ENCODE data around the gene SPATC1L.
"Not testable (repeated sequence)": the region's sequence is repeated elsewhere in the genome, so short reads cannot be mapped to it uniquely, and the experiment has no call there.

Gene SPATC1L

DNA sequence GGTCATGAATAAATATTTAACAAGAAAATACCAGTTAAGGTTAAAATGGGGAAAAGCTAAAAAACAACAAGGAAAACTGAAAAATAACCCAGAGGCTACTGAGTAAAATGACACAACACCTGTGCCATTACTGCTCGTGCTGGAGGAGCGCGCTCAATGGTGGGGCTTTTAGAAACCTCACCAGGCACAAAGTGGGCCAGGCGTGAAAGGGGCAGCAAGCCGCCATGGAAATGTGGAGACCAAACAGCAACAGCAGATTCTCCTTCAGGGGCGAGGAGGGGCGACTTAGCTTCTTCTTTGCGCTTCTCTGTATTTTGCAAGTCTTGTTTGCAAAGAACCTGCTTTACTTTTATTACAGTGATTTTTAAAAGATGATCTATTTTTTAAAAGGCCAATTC, 18.9 kb upstream of the SPATC1L start:
- DNase-seq (ENCODE audit: extremely low spot score, insufficient read length, low read depth), result no peak
- no peak for FAIRE-seq

DNA sequence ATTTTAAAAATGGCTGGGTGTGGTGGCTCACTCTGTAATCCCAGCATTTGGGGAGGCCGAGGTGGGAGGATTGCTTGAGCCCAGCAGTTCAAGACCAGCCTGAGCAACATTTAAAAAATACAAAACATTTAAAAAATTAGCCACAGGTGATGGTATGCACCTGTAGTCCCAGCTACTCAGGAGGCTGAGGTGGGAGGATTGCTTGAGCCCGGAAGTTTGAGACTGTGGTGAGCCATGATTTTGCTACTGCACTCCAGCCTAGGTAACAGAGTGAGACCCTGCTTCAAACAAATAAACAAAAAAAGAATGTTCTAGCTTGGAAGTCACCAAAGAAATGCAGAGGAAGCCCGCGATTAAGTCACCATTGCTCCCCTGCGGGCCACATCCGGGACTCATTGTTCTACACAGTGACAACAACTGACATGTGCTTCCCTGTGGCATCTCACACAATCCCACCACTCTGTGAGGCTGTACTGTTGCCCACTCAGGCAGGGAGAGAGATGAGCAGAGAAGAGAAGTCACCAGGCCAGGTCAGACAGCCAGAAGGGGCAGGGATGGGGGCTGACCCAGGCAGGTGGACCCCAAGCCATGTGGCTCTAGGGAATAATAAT, 18.4 kb upstream of the SPATC1L start:
- DNase-seq (ENCODE audit: extremely low spot score, insufficient read length, low read depth) (no peak), FAIRE-seq (no peak)

DNA sequence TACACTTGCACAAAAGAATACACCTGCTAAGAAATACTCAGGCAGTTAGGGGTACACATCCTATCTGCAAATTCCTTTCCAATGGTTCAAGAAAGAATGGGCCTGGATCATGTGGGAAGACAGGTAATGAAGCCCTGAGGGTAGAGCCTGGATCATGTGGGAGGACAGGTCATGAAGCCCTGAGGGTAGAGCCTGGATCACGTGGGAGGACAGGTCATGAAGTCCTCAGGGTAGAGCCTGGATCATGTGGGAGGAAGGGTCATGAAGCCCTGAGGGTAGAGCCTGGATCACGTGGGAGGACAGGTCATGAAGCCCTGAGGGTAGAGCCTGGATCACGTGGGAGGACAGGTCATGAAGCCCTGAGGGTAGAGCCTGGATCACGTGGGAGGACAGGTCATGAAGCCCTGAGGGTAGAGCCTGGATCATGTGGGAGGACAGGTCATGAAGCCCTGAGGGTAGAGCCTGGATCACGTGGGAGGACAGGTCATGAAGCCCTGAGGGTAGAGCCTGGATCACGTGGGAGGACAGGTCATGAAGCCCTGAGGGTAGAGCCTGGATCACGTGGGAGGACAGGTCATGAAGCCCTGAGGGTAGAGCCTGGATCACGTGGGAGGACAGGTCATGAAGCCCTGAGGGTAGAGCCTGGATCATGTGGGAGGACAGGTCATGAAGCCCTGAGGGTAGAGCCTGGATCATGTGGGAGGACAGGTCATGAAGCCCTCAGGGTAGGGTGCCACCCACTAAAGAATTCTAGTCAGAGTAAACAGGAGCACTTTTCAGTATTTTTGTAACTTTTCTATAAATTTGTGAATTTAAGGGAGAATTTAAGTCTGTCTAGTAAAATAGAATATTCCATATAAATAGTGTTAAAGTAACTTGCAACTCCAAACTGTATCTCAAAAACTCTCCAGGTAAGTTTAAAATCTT, 16.9 kb upstream of the SPATC1L start:
- not testable (repeated sequence) for DNase-seq (ENCODE audit: extremely low spot score, insufficient read length, low read depth); FAIRE-seq

DNA sequence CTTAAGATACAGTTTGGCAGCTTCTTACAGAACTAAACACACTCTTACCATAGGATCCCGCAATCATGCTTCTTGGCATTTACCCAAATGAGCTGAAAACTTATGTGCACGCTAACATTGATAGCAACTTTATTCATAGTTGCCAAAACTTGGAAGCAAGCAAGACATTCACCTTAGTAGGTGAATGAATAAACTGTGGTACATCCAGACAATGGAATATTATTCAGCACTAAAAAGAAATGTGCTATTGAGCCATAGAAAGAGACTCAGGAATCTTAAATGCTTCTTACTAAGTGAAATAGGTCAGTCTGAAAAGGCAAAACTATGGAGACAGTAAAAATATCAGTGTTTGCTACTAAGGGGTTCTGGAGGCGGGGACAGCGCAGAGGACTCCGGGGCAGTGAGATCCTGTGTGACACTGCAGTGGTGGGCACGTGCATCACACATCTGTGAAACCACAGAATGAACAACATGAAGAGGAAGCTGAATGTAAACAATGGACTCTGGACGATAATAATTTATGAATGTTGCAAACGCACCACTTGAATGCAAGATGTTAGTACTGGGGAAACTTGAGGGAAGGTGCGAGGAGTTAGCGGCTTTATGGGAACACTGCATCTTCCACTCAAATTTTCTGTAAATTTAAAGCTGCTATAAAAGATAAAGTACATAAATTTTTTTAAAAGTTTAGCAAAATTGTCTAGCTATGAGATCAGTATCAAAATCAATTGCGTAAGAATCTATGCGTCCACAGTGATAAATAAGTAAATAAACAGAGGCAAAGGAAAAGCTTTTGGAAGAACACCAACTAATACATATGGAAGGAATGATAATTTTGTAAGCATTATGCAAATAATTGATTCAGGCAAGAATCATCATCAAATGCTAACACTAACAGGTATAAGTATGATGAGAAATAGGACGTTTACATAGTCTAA, 15.4 kb upstream of the SPATC1L start:
- FAIRE-seq, result no peak
- DNase-seq (ENCODE audit: extremely low spot score, insufficient read length, low read depth), result no peak

DNA sequence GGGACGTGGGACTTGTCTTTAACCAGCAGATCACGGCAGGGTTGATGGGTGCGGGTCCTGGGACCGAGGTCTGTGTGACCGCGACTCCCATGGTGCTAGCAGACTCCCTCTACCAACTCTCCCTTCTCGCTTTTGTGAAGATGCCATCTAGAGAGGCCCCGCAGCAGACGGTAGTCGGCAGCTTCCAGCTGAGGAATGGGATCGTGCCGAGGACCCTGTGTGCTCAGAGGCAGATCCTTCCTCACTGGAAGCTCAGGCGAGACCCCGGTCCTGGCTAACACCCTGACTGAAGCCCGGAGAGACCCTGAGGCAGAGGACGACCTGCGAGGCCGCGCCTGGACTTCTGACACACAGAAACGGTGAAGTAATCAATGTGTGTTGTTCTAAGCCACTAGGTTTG, 12.5 kb upstream of the SPATC1L start:
- no peak for FAIRE-seq
- DNase-seq (ENCODE audit: extremely low spot score, insufficient read length, low read depth), result no peak

DNA sequence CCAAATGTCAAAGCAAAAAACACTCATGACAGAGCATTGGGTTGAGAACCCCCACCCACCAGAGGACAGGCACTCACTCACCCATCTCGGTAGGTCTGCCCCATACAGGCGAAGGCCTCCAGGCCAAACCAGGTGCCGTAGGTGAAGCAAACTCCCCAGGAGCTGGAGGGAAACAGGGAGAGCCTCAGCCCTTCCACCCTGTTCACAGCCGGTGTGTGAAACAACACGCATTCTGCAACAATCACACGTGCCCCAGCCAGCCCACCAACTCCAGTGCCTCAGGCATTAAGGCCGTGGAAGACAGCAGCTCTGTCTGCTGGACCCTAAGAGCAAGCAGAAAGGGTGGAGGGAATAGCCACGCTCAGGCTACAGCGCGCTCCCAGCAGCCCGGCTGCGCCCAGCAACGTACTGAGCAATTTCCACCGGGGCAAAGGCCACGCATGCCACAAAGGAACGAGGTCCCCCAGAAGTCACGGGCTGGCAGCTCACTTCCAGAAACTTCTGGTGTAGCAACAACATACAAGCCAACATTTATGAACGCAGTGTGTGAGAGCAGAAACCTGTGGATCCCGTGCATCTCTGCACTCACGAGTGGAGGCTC, 11.4 kb upstream of the SPATC1L start:
- DNase-seq (ENCODE audit: extremely low spot score, insufficient read length, low read depth) (no peak), FAIRE-seq (no peak)

DNA sequence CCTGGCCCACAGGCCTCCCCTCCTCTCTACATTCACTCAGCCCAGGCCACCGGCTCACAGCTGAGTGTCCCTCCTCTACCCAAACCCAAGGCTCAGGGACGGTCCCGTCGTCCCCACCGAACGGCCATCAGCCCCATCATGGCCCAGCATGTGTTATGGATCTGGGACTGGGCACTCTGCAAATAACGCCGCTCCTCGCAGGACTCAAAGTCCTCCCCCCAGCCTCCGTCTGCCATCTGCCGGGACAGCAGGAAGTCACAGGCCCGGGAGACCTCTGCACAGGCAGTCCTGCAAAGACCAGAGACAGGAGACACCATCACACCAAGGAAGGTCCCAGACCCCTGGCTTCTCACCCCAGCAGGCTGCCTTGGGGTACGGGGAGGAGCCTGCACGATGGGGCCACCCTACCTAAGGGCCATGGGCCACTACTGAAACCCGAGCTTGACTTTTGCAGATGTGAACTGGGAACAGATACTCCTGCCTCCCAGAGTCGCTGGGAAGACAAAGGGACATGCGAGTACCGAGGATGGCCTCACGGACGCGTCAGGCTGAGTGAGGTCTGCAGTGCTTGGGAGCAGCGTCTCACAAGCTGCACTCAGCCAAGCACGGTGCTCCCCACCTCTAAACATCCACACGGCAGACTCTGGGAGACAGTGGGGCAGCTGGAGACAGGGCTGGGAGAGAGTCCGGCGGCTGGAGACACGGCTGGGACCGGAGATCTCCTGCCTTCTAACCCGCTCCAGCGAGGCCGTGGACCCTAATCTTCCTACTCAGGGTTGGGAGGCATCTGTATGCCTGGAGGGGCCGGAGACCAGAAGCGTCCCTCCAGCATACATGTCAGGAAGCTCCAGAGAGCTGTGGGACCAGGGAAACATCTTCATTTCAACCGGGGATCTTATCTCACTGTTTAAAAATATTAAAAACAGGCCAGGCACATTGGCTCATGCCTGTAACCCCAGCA, 10.4 kb upstream of the SPATC1L start:
- DNase-seq (ENCODE audit: extremely low spot score, insufficient read length, low read depth), result no peak
- FAIRE-seq, result no peak

DNA sequence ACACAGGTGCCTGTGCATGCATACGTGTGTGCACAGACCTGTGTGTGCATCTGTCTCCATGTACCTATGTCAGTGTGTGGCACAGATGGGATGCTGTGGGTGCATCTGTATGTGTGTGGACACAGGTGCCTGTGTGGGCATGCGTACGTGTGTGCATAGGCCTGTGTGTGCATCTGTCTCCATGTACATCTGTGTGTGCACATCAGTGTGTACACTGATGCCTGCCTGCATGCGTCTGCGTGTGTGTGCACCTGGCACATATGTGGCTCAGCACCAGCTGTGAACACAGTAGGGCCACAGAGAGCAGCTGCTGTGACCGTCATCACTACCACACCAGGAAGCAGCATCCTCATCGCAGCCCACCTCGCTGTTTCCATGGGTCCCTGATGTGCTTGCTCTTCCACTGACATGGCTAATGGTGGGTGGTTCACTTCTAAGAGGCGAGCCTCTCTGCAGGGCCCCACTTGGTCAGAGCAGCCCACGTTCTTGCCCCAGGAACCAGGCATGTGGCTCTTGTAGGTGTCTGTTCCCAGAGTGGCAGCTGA, 9.6 kb upstream of the SPATC1L start:
- no peak for FAIRE-seq

DNA sequence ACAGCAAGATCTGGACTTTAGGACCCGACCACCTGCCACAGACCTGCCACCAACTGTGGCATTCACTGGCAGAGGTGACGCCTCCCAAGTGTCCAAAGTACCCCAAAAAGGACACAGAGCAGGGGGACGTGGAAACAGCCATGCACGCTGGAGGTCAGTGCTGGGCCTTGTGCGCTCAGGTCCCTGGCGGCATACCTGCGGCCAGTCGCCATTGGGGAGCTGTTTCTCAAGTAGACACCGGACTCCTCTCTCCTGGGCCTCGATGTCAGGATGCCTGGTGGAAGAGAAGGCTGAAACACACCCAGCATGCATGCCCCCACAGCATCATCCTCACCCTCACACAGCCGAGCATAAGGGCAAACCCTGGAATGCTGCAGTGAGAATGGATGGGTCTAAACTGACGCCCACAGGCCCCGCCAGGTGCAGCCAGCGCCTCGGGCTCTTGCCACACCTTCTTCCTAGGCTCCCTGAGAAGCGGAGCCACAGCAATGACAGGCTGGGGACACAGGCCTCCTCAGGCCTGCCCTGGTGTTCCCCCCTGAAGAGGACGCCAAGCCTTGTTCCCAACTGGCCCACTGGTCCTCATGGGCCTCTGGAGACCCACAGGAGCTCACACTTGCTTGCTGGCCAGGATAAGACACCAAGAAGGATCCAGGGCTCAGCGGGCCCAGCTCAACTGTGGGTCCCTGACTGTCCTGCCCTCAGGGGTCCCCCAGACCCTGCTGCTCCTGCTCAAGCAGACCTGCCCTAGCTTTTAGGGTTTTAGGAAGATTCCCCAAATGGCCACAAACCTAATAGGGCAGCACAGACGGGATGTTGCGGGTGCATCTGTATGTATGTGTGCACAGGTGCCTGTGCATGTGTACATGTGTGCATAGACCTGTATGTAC, 7.7 kb upstream of the SPATC1L start:
- FAIRE-seq, result no peak

More for the DNA sequence above, 9.6 kb upstream of the SPATC1L start:
- no peak for DNase-seq (ENCODE audit: extremely low spot score, insufficient read length, low read depth)

DNA sequence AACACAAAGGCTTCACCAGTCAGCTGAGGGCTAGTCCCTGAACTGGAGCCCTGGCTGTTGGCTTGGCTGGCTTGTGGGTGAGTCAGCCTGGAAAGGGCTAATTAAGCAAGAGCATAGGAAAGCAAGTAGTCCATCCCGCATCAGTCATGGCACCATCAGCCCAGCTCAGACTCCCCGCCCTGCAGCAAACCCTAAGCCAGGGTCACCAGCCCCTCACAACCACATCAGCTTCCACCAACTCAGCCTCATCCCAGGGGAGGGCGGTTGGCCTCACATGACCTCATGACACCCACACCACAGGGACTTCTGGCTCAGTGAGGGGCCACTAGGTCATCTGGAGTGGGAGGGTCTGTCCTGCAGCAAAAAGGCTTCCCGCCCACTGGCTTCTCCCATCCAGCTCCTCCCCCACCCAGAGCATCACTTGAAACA, 7.0 kb upstream of the SPATC1L start:
- DNase-seq (ENCODE audit: extremely low spot score, insufficient read length, low read depth) (no peak), FAIRE-seq (no peak)

More for the DNA sequence above, 7.7 kb upstream of the SPATC1L start:
- no peak for DNase-seq (ENCODE audit: extremely low spot score, insufficient read length, low read depth)

DNA sequence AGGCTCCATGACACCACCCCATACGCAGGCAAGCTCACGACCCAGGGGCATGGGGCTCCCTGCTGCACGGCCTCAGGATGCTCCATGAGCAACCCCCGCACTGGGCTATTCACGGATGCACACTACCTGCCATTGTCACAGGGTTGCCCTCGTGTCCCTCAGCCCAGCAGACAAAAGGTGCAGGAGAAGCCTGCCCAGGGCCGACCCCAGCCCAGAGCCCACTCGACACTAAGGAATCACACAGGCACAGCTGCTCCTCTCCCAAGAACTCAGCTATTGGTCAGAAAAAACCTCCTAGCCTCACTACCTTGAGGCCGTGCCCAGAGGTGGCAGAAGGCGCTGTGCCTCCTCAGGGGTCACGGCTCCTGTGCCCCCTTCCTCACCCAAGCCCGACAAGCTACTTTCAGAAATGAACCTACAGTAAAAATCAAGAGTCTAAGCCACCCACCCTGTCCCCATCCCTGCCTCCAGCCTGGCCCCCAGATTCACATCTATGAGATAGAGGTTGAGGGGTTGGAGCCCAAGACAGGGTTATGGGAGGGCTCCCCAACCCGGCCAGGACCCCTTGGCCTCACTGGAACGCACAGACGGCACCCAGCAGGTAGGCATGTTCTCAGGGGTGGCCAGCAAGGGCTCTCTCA, 6.4 kb upstream of the SPATC1L start:
- no peak for FAIRE-seq
- DNase-seq (ENCODE audit: extremely low spot score, insufficient read length, low read depth), result no peak

DNA sequence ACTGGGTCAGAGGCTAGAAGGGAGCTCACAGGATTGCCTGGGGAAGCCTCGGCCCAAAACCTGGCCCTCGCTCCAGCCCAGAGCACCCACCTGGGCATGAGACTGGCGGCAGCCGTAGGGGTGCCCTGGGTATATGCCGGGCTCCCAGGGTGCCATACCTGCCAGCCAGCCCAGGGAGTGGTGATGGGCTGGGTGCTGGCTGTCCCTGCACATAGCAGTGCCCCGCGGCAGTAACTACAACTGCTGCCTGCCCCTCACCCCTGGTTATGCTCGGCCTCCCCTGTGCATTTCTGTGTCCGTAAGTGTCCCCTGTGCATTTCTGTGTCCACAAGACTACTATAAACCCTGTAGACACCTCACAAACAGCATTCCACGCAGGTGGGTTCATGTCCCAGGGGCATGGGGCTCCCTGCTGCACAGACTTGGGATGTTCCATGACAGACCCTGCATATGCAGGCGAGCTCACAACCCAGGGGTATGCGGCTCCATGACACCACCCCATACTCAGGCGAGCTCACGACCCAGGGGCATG, 5.8 kb upstream of the SPATC1L start:
- FAIRE-seq (no peak), DNase-seq (ENCODE audit: extremely low spot score, insufficient read length, low read depth) (no peak)

DNA sequence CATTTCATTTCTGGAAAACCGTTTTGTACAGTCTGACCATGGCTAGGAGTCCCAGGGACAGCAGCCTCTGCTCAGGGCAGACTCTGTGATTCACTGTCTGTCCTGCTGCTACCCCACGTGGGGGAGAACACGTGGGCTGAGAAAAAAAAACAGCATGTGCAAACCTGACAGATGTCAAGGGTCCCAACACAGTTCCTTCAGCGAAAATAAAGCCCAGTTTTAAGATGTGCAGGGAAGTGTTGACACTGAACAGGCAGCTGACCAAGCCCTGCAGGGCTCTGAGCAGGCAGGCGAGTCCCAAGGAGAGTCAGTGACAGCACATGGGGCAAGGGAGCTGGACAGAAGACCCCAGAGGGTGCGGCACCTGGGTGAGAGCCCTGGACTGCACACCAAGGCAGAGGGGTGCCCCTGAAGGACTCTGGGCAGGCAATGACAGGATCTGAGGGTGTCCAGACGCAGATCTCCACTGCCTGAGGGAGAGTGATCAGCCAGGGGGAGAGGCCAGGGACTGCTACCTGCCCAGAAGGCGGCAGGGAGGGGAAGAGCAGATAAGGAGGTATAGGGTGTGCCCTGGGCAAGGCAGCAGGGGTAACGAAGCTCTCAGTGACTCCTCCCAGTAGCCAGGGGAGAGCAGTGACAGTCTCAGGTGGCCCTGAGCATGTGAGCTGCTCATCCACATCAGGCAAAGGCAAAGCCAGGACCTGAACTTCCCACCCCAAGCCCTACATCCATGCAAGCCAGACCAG, 5.1 kb upstream of the SPATC1L start:
- no peak for DNase-seq (ENCODE audit: extremely low spot score, insufficient read length, low read depth)
- no peak for FAIRE-seq

DNA sequence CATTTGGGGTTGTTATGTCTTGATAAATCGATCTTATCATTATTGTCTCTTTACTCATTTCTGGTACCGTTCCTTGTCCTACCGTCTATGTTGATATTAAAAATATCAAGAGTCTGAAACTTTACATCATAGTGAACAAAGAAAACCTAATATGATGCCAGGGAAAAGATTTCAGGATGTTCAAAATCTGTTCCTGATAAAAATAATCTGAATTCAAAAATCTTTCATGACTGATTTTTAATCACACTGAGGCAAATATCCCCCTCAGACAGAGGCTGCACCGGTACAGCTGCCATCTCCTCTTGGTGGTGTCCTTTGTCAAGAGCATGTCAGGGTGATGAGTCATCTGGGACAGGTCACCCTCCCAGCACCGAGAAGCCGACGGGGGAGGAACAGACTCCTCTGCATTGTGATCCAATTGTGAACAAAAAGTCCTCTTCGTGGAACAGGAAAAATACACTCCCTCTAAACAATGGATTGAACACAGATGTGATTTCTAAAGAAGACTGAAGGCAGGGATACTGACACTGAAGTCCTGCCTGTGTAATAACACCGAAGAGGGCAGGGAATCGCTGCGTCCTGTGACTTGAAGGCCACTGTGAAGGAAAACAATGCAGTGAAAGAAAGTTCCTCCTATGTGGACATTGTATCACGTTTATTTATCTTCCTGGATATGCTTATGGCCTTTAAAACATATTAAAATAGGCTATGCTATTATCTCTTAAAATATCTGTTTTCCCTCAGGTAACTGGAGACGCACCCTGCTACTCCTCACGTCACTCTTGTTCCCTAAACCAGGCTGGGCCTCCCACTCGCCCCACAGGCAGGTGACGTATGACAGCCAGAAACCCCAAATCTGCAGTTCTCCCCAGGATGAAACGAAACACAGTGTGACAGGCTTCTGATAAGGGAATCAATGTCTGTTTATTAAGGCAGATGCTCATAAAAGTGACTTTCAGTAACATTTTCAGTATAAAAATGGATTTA, 4.3 kb upstream of the SPATC1L start:
- DNase-seq (ENCODE audit: extremely low spot score, insufficient read length, low read depth) (no peak), FAIRE-seq (no peak)

DNA sequence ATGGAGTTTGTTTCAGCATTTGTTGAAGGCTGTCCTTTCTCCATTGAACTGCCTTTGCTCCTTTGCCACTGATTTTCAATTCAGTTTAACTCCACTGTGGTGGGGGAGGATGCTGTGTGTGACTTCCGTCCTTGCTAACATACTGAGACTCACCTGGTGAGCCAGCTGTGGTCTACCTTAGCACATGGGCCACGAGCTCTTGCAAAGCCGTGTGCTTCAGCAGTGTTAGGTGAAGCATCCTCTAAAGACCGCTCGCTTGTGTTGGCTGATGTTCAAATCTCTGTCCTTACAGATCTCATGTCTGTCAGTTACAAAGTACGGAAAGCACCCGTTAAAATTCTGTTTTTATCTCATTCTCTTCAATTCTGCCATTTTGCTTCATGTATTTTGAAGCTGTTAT, 3.6 kb upstream of the SPATC1L start:
- DNase-seq (ENCODE audit: extremely low spot score, insufficient read length, low read depth) (no peak), FAIRE-seq (no peak)

All from GM18507 (cell line).